NCI-H2029 (cell line): ENCODE results near the gene CCDC57.
"Not testable (repeated sequence)": the region's sequence is repeated elsewhere in the genome, so short reads cannot be mapped to it uniquely, and the experiment has no call there.

Source experiments
- DNase-seq: peaks from one replicate; lab custom pipeline; 2025; lab: John Stamatoyannopoulos, UW

The CCDC57 gene

GRCh38 chr17:82201498-82201910 is 11.1 kb downstream of the CCDC57 start:
- DNase-seq = no peak

- DNase-seq = no peak
These were observed 11.7 kb downstream of the CCDC57 start for GRCh38 chr17:82200743-82201497.

GRCh38 chr17:82200135-82200534 is 12.5 kb downstream of the CCDC57 start:
- no peak for DNase-seq

GRCh38 chr17:82199496-82199895 is 13.1 kb downstream of the CCDC57 start:
- no peak for DNase-seq

- DNase-seq = no peak
These were observed 14.6 kb downstream of the CCDC57 start for GRCh38 chr17:82198092-82198491.

- no peak for DNase-seq
These were observed 16.7 kb downstream of the CCDC57 start for GRCh38 chr17:82195675-82196672.

GRCh38 chr17:82194765-82195164 is 17.9 kb downstream of the CCDC57 start:
- no peak for DNase-seq

- DNase-seq = no peak
These were observed 19.0 kb downstream of the CCDC57 start for GRCh38 chr17:82193520-82194220.

GRCh38 chr17:82193050-82193449 is 19.6 kb downstream of the CCDC57 start:
- not testable (repeated sequence) for DNase-seq

- DNase-seq = no peak
These were observed 24.4 kb downstream of the CCDC57 start for GRCh38 chr17:82188001-82188961.

GRCh38 chr17:82187500-82187899 is 25.1 kb downstream of the CCDC57 start:
- no peak for DNase-seq

GRCh38 chr17:82186221-82186620 is 26.4 kb downstream of the CCDC57 start:
- no peak for DNase-seq

GRCh38 chr17:82184761-82185160 is 27.9 kb downstream of the CCDC57 start:
- no peak for DNase-seq

- no peak for DNase-seq
These were observed 31.7 kb downstream of the CCDC57 start for GRCh38 chr17:82180776-82181528.

GRCh38 chr17:82179946-82180475 is 32.6 kb downstream of the CCDC57 start:
- no peak for DNase-seq

GRCh38 chr17:82179412-82179811 is 33.2 kb downstream of the CCDC57 start:
- no peak for DNase-seq

GRCh38 chr17:82178499-82179261 is 34.0 kb downstream of the CCDC57 start:
- DNase-seq = no peak

GRCh38 chr17:82177761-82178498 is 34.7 kb downstream of the CCDC57 start:
- no peak for DNase-seq

GRCh38 chr17:82177276-82177675 is 35.4 kb downstream of the CCDC57 start:
- DNase-seq = no peak
